PFSK-1 (cell line): ENCODE measurements around the gene VPS9D1.
A peak's percentile ranks its signal among the peaks of the same experiment; 100 is the strongest.

Experiments
- FOXP2 ChIP-seq: optimal IDR thresholded peaks from 2 replicates; pipeline ENCODE3; 2011; ENCODE audit warnings: borderline replicate concordance, control low read depth, inconsistent platforms; ENCODE audit not compliant: insufficient read depth; ENCODE audit errors: extremely low read length, extremely low read depth
- POLR2AphosphoS5 ChIP-seq: IDR thresholded peaks from 2 replicates; pipeline ENCODE4 v1.6.1; 2012; ENCODE audit warnings: low read depth, mild to moderate bottlenecking, control low read depth, low read length, moderate library complexity
- SIN3A ChIP-seq: IDR thresholded peaks from 2 replicates; pipeline ENCODE4 v1.6.1; 2012; ENCODE audit warnings: mild to moderate bottlenecking, low read length, moderate library complexity, borderline replicate concordance; ENCODE audit not compliant: insufficient read depth
- TAF1 ChIP-seq: IDR thresholded peaks from 2 replicates; pipeline ENCODE4 v1.6.1; 2012; ENCODE audit warnings: low read length, control low read depth, borderline replicate concordance; ENCODE audit not compliant: insufficient read depth
- TF ChIP-seq, protein P1 (sequence below), 2 experiments: IDR thresholded peaks; 2 replicates each; pipeline versions ENCODE4 v1.6.1 to v1.8.0; 2011 to 2012; ENCODE audit warnings: low read depth in 2 of 2, low read length in 2 of 2, control low read depth in 1 of 2, inconsistent platforms in 1 of 2, mild to moderate bottlenecking in 1 of 2, moderate library complexity in 1 of 2; ENCODE audit not compliant: insufficient read depth in 1 of 2

Gene VPS9D1

GRCh38 chr16:89697616-89698331 is 22.9 kb downstream of the VPS9D1 start:
- TF ChIP-seq SIN3A (no peak), FOXP2 (no peak), POLR2AphosphoS5 (no peak), TAF1 (no peak)
- TF ChIP-seq, protein P1, sequence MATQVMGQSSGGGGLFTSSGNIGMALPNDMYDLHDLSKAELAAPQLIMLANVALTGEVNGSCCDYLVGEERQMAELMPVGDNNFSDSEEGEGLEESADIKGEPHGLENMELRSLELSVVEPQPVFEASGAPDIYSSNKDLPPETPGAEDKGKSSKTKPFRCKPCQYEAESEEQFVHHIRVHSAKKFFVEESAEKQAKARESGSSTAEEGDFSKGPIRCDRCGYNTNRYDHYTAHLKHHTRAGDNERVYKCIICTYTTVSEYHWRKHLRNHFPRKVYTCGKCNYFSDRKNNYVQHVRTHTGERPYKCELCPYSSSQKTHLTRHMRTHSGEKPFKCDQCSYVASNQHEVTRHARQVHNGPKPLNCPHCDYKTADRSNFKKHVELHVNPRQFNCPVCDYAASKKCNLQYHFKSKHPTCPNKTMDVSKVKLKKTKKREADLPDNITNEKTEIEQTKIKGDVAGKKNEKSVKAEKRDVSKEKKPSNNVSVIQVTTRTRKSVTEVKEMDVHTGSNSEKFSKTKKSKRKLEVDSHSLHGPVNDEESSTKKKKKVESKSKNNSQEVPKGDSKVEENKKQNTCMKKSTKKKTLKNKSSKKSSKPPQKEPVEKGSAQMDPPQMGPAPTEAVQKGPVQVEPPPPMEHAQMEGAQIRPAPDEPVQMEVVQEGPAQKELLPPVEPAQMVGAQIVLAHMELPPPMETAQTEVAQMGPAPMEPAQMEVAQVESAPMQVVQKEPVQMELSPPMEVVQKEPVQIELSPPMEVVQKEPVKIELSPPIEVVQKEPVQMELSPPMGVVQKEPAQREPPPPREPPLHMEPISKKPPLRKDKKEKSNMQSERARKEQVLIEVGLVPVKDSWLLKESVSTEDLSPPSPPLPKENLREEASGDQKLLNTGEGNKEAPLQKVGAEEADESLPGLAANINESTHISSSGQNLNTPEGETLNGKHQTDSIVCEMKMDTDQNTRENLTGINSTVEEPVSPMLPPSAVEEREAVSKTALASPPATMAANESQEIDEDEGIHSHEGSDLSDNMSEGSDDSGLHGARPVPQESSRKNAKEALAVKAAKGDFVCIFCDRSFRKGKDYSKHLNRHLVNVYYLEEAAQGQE (IDR thresholded peaks at IDR 0.05; ENCODE audit: insufficient read depth in 1 of 2, low read depth in 2 of 2, low read length in 2 of 2): no peak

DNA sequence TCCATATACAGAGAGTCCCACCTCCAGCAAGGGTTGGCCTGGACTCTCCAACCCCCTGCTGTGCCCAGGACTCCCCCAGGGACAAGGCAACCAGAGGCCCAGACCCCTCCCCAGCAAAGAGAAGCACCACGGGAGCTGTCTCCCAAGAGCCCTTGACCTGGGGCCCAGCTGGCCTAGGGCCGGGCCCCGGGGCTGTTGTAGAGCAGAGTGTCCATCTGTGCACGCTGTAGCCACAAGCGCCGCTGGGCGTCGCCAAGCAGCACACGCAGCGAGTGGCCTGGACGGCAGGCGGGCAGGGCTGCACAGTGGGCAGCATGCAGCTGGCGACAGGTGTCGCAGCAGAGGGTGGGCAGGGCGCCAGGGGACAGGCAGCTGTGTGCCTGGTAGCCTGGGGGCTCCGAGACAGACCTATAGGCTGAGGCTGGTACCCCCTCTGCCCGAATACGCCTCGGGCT is 23.5 kb downstream of the VPS9D1 start:
- TF ChIP-seq FOXP2: no peak
- TF ChIP-seq TAF1: no peak
- TF ChIP-seq POLR2AphosphoS5: no peak
- TF ChIP-seq SIN3A: no peak
- TF ChIP-seq, protein P1 (IDR thresholded peaks at IDR 0.05; ENCODE audit: insufficient read depth in 1 of 2, low read depth in 2 of 2, low read length in 2 of 2): no peak

- TF ChIP-seq POLR2AphosphoS5 (no peak; the same call in 1 of the 2 replicates), TAF1 (no peak), SIN3A (no peak)
- TF ChIP-seq, protein P1 (IDR thresholded peaks at IDR 0.05; ENCODE audit: insufficient read depth in 1 of 2, low read depth in 2 of 2, low read length in 2 of 2): no peak
Observed at GRCh38 chr16:89696670-89697128, 24.0 kb downstream of the VPS9D1 start.

DNA sequence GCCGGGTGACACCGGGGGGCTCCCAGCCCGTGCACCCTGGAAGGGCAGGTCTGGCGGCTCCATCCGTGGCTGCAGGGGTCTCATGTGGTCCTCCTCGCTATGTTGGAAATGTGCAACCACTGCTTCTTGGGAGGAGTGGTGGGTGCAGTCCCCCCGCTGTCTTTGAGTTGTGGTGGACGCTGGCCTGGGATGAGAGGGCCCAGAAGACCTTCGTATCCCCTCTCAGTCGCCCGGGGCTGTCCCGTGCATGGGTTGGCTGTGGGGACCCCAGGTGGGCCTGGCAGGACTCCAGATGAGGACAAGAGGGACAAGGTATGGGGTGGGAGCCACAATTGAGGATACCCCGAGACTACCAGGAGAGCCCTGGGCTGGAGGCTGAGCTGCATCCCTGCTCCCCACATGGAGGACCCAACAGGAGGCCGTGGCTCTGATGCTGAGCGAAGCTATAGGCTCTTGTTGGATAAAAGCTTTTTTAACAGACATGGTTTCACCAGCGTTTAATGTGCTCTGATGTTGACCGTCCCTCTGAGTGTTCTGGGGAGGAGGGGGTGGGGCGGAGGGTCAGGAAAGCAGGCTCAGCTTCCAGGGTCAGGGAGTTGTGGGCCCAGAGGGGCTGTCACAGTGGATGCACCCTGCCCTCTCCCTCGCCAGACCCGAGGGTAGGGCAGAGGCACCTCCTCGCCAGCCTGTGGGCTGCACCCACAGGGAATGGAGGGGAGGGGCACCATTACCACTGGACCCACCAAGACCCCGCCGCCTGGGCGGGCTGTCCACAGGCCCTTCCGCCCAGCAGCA is 24.6 kb downstream of the VPS9D1 start:
- TF ChIP-seq SIN3A: no peak
- TF ChIP-seq, protein P1 (IDR thresholded peaks at IDR 0.05; ENCODE audit: insufficient read depth in 1 of 2, low read depth in 2 of 2, low read length in 2 of 2): no peak
- peak; percentile 47 for TF ChIP-seq POLR2AphosphoS5
- no peak for TF ChIP-seq FOXP2
